Vagina (tissue), 2 donors: ENCODE results near the gene DCTD. TPM values are rescaled to one million over a fixed set of nuclear protein-coding genes. Genes with fewer than 3 reads are reported as not detected.

Source experiments
- DNase-seq, 2 donors: peaks; one replicate each; pipeline ENCODE4 v3.0.0-alpha.2; 2017; ENCODE audit errors: extremely low spot score in 2 of 2
- H3K27ac ChIP-seq: fragments of 200-600 bp; sonication (generic); one replicate; pipeline ENCODE4 v1.5.1; 2019
- H3K27me3 ChIP-seq: fragments of 200-600 bp; sonication (generic); one replicate; pipeline ENCODE4 v1.5.1; 2019
- H3K36me3 ChIP-seq, 2 donors: fragments of 200-600 bp; sonication (generic); one replicate each; pipeline ENCODE4 v1.5.1; 2017 to 2019
- H3K4me1 ChIP-seq: fragments of 200-600 bp; sonication (generic); one replicate; pipeline ENCODE4 v1.5.1; 2019
- H3K4me3 ChIP-seq, 2 donors: fragments of 200-600 bp; sonication (generic); 1 replicate in 1 of 2; 2 replicates in 1 of 2; pipeline ENCODE4 v1.5.1; 2016 to 2019
- H3K9me3 ChIP-seq: fragments of 200-600 bp; sonication (generic); one replicate; pipeline ENCODE4 v1.5.1; 2019
- CTCF ChIP-seq, 3 experiments: fragments of 450-650 bp in 2 of 3; fragments of 200-600 bp in 1 of 3; sonication (generic) in 1 of 3; IDR thresholded peaks; one replicate each; pipeline ENCODE4 v1.5.1; 2017 to 2019; ENCODE audit warnings: antibody characterized with exemption in 3 of 3, mild to moderate bottlenecking in 2 of 3, moderate library complexity in 2 of 3
- POLR2A ChIP-seq, 2 donors: fragments of 450-650 bp; IDR thresholded peaks; one replicate each; pipeline ENCODE4 v1.6.1; 2017; ENCODE audit warnings: antibody characterized with exemption in 2 of 2, mild to moderate bottlenecking in 2 of 2, moderate library complexity in 2 of 2
- POLR2AphosphoS5 ChIP-seq, 2 donors: sonication (generic); formaldehyde crosslinking; IDR thresholded peaks; one replicate each; pipeline ENCODE4 v1.9.0; 2017; ENCODE audit warnings: antibody characterized with exemption in 2 of 2, mild to moderate bottlenecking in 2 of 2, low read depth in 1 of 2; ENCODE audit not compliant: insufficient read depth in 1 of 2
- intact Hi-C: fragments of 100-400 bp; cut with DNase I; formaldehyde crosslinking; loops from one replicate; pipeline ENCODE4 v1.15.1; 2023
- total RNA-seq: library from RNA; depleted of rRNA; stranded (reverse); fragments of >200 nt; gene quantifications from one replicate; pipeline ENCODE4 v1.2.3, GENCODE V29; 2016

Gene DCTD
- total RNA-seq, 1 donor from 2014 or later, result 40.0 TPM

- H3K36me3 ChIP-seq, result no peaks in the 10 kb centered on the region
- no peak overlapping the region for H3K4me3 ChIP-seq
- no peaks in the 10 kb centered on the region for H3K9me3 ChIP-seq
- TF ChIP-seq CTCF (IDR thresholded peaks at IDR 0.05), result no peak
- no peak for TF ChIP-seq POLR2A (IDR thresholded peaks at IDR 0.05)
- TF ChIP-seq POLR2AphosphoS5 (IDR thresholded peaks at IDR 0.05; ENCODE audit: insufficient read depth in 1 of 2, low read depth in 1 of 2), result no peak
- DNase-seq, result no peak
- intact Hi-C loops, result no loop called here
- no peaks in the 10 kb centered on the region for H3K27me3 ChIP-seq
- no peaks in the 10 kb centered on the region for H3K4me1 ChIP-seq
- no peak overlapping the region for H3K27ac ChIP-seq
These were observed 77.1 kb downstream of the DCTD start for GRCh38 chr4:182840108-182840507.

Other genes with a start within 250 kb of the DCTD start
- gene WWC2, start 181.9 kb upstream of the DCTD start, total RNA-seq, result 24.3 TPM